Adipose tissue (tissue), 3 donors: ENCODE results near the gene CYP11A1. TPM values are rescaled to one million over a fixed set of nuclear protein-coding genes. Genes with fewer than 3 reads are reported as not detected.

Source experiments
- H3K27ac ChIP-seq: one replicate; pipeline ENCODE4 v1.5.1; 2013; ENCODE audit warnings: low read depth, low read length
- WGBS, 3 donors: extraction: QIAGEN DNeasy Blood & Tissue Kit; methylation state at CpG; one replicate each; pipeline ENCODE4 v1.1.7; 2013; 5-methylcytosine and 5-hydroxymethylcytosine counted together
- polyA plus RNA-seq, 3 donors: library from polyadenylated mRNA; stranded (reverse); fragments of 200-250 nt; gene quantifications; one replicate each; pipeline ENCODE4 v1.2.3, GENCODE V29; 2013
- donor health status: healthy with polysubstance abuse.
- donor health status: Bipolar disorder and iron deficiency.
- donor health status: healthy.

CYP11A1 gene
- polyA plus RNA-seq, 3 donors: 0.55 to 3.5 (median 0.86) TPM

DNA sequence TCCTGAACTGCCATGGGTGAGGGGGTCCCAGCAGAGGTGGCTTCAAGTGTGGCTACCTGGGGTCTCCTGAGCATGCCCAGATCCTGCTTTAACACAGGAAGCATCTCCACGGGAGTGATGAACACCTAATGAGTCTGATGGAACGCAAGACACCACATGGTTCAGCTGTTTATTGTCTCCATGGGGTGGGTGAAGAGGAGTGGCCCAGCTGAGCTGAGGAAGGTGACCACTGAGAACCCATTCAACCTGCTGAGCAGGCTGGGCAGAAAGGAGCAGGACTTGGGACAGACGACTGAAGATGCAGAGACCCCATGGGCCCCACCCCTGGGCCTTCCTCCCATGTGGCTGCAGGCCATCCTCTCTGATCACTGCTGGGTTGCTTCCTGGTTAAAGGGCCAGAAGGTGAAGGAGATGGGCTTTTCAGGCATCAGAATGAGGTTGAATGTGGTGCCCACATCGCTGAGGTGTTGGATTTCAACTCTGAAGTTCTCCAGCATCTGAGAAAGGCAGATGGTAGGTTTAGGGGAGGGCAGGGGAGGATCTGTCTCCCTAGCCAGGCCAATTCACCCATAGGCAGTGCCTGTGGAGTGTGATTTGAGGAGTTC lies 29.7 kb downstream of the CYP11A1 start:
- WGBS, 3 donors: 72 to 85% (median 84%) methylated on average over 3 to 4 of the region's 4 CpGs
- H3K27ac ChIP-seq: no peak overlapping the region

- H3K27ac ChIP-seq: no peak overlapping the region
- WGBS, 3 donors: 88 to 93% (median 90%) methylated on average over 5 of the region's 5 CpGs
Observed at GRCh38 chr15:74337146-74337545, 30.3 kb downstream of the CYP11A1 start.

DNA sequence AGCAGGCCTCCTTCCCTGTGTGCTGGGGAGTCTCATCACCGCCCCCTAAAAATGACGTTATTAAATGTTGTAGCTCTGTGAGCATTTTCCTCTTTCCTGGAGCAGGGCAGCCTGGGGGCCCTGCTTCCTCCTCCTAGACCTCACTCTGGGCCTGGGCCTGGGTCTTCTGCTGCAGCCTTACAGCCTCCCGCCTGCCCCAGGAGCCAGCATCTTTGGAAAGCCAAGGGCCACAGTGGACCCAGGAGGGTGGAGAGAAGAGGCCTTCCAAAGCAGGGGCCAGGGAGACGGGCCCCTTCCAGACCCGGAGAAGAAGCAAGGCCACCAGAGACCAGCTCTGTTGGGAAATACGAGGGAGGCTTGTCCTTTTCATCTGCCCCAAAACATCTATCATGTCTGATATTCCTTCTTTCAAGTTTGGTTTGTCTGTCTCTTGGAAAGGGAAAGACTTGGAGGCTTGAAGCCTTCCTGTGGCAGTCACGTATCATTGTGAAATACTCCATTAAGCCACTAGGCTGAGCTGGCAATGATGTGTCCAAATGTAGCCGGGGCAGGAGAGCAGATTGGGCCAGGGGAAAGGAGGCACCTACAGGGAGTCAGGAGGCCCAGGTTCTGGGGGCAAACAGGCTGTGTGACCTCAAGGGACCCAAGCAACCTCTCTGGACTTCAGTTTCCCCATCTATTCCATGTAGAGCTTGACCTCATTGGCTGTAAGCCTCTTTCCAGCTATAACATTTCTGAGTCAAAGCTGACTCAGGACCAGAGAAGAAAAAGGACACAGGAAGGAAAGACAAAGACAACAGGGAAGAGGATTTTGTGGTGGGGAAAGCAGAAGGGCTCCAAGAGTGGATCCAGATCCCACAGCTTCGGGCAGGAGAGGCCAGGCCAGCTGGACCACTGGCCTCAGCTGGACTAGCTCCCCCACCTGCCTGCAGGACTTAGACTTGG lies 31.1 kb downstream of the CYP11A1 start:
- 71 to 86% (median 75%) methylated on average over 9 of the region's 9 CpGs for WGBS, 3 donors
- H3K27ac ChIP-seq: no peak overlapping the region

DNA sequence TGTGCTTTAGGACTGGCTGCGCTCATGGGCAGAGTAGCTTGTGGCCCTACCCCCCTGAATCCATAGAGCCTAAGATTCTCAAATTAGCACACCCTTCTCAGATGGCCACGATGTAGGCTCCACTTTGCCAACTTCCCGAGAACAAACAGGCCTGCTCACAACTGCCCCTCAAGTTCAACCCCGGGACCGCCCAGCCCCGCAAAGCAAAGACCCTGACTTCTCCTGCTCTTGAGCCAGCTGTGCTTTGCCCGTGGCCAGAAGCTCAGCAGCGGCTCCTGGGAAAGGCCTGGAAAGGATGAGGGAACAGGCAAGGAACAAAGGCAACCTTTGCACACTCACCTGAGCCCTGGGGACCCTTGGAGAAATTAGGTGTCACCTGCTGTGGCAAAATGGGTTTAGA lies 32.0 kb downstream of the CYP11A1 start:
- 77 to 90% (median 89%) methylated on average over 8 of the region's 8 CpGs for WGBS, 3 donors
- H3K27ac ChIP-seq: no peak overlapping the region

- WGBS, 3 donors: 62 to 100% (median 91%) methylated on average over 1 of the region's 1 CpG
- no peak overlapping the region for H3K27ac ChIP-seq
Observed at GRCh38 chr15:74334127-74334526, 33.3 kb downstream of the CYP11A1 start.

DNA sequence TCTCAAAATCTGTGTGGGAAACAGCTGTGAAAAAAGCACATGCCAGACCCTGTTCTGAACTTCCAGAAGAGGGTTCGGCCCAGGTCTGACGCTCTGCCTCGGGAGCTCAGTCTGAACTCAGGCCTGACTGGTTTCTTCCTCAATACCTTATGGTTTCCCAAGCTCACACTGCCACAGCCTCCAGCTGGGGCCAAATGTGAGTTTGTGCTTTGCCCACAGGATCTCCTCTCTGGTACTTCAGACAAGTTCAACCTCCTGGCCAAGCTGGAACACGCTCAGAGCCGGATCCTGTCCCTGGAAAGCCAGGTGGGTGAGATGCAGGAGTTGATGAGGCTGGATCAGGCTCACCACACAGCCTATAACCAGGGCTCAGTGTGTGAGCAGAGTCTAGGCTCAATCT lies 33.8 kb downstream of the CYP11A1 start:
- H3K27ac ChIP-seq: no peak overlapping the region
- 77 to 89% (median 83%) methylated on average over 5 of the region's 5 CpGs for WGBS, 3 donors

DNA sequence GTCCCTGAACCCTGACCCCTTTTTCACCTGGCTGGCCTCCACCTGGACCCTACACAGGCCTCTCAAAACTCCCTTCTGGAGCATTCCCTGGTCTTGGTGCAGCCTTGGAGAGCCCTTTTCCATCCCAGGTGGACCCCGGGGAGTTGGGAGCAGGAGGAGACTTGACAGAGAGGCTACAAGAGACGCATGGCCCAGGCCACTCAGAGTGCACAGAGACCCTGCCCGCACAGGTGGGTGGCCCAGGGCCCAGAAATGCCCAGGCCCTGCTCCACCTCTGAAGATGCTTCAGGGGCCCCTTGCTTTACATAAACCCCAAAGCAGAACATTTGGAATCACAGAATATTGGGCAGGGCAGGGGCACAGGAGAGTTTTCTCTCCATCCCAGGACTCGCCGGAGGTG lies 34.4 kb downstream of the CYP11A1 start:
- H3K27ac ChIP-seq: no peak overlapping the region
- 90 to 97% (median 94%) methylated on average over 5 of the region's 5 CpGs for WGBS, 3 donors

GRCh38 chr15:74332611-74333010 lies 34.8 kb downstream of the CYP11A1 start:
- 86 to 96% (median 89%) methylated on average over 10 of the region's 10 CpGs for WGBS, 3 donors
- H3K27ac ChIP-seq: no peak overlapping the region

DNA sequence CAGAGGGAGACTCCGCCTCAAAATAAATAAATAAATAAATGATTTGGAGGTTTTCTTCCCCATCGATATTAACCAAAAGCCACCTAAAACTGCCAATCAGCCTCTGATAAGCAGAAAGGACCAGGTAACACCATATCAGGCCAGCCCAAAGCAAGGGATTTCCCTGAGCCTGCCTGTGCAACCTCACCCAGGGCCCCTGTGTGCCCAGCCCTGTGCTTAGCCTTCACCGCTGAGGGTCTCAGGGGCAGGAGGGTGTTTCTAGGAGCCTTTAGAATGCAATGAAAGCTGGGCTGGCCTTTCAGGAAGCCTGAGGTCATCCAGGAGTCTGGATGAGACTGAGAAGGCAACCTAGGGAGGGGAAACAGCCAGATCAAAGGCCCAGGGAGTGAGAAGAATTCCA lies 35.4 kb downstream of the CYP11A1 start:
- 86 to 95% (median 87%) methylated on average over 3 of the region's 3 CpGs for WGBS, 3 donors
- no peak overlapping the region for H3K27ac ChIP-seq

DNA sequence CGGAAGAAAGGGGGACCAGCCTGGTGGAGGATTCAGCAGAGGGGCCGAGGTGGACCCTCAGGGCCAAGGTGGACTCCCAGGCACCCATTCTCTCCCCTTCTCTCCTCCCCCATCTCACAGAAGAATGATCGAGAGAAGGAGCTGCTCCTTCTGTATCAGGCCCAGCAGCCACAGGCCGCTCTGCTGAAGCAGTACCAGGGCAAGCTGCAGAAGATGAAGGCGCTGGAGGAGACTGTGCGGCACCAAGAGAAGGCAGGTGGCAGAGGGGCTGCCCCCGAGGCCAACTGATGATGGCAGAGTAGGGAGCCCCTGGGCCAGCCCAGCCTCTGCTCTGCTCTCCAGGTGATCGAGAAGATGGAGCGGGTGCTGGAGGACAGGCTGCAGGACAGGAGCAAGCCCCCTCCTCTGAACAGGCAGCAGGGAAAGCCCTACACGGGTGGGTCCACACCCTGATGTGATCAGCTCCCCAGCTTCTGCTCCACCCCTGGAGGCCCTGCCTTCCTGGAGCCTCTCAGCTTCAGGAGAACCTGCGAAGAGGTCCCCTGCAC lies 36.5 kb downstream of the CYP11A1 start:
- H3K27ac ChIP-seq: no peak overlapping the region
- 73 to 85% (median 84%) methylated on average over 10 to 11 of the region's 11 CpGs for WGBS, 3 donors

DNA sequence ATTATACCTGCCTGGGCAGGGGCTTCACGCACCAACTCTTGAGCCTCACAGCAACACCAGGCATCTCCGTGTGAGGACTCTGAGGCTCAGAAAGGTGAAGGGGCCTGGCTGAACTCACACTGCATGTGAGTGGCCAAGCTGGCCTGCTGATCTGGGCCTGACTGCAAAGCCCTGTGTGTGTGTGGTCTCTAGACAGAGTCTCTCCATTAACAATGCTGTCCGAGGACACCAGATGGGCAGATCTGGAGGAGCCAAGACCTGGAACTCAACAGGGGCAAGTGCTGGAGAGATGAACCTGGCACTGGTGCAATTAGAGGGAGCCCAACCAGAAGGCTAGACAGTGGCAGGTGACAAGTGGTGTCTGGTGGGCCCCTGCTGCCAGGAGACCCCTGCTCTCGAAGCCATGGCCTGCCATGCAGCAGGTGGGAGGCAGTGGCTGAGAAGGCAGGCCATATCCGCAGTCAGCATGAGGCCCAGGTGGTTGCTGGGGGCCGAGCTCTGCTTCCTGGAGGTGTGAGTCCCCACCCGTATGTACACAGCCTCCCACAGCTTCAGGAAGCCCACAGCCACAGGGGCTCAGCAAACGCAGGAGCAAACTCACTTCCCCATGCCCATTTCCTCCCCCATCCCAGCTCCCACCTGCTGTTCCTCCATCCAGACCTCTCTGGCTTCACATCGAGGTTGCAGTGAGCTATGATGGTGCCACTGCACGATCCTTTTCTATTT lies 39.0 kb downstream of the CYP11A1 start:
- no peak overlapping the region for H3K27ac ChIP-seq
- WGBS, 3 donors: 51 to 63% (median 51%) methylated on average over 8 to 10 of the region's 10 CpGs

DNA sequence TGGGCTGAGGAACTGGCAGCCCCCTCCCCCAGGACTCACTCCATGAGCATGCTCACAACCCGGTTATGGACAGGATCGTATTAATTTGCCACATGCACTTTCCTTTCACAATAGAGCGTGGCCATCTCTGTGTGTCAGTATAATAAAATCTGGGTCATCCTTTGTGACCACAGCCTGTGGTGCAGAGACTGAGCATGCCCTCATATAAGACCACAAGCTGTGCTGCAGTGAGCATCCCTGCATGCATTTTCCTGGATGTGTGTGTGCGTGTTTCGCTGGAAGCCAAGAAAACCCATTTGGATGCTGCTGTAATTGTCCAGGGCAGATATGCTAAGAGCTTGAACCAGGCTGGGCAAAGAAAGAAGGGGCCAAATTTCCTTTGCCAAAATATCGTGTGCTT lies 39.7 kb downstream of the CYP11A1 start:
- no peak overlapping the region for H3K27ac ChIP-seq
- 84 to 86% (median 86%) methylated on average over 6 of the region's 6 CpGs for WGBS, 3 donors

DNA sequence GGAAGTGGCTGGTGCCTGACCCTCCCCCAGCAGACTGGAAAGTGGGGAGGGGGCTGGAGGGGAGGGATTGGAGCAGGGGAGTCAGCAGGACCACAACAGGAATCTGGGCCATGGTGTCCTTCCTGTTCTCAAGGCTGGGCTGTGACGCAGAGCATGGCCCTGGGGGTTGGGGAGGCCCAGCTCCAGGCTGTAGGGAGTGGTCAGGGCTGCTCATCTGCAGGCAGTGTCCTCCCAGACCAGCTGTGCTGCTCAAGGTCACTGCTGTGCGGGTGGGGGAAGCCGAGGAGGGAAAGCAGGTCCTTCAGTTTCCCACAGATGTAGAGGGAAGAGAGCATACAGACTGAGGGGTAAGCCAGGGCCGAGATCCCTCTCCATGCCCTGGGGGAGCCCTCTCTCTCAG lies 40.7 kb downstream of the CYP11A1 start:
- H3K27ac ChIP-seq: no peak overlapping the region
- WGBS, 3 donors: 32 to 49% (median 33%) methylated on average over 4 of the region's 4 CpGs

DNA sequence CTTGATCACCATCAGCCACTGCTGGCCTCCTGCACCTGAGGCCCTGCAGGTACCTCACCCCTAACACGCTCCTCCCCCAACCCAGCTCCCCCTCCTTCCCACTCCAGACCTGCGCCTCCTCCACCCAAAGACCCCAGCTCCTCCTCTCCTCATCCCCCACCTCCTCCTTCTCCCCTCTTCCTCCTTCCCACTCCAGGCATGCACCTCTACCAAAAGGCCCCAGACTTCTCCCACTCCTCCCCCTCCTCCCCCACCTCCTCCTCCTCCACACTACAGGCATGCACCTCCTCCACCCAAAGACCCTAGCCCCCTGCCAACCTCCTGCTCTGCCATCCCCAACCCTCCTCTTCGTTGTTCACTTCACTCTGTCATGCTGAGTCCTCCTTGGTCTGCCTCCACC lies 42.7 kb downstream of the CYP11A1 start:
- no peak overlapping the region for H3K27ac ChIP-seq
- WGBS, 3 donors: 32 to 83% (median 69%) methylated on average over 3 of the region's 3 CpGs

- 31 to 33% (median 32%) methylated on average over 6 of the region's 6 CpGs for WGBS, 3 donors
Observed at GRCh38 chr15:74322558-74323180, 44.8 kb downstream of the CYP11A1 start.

DNA sequence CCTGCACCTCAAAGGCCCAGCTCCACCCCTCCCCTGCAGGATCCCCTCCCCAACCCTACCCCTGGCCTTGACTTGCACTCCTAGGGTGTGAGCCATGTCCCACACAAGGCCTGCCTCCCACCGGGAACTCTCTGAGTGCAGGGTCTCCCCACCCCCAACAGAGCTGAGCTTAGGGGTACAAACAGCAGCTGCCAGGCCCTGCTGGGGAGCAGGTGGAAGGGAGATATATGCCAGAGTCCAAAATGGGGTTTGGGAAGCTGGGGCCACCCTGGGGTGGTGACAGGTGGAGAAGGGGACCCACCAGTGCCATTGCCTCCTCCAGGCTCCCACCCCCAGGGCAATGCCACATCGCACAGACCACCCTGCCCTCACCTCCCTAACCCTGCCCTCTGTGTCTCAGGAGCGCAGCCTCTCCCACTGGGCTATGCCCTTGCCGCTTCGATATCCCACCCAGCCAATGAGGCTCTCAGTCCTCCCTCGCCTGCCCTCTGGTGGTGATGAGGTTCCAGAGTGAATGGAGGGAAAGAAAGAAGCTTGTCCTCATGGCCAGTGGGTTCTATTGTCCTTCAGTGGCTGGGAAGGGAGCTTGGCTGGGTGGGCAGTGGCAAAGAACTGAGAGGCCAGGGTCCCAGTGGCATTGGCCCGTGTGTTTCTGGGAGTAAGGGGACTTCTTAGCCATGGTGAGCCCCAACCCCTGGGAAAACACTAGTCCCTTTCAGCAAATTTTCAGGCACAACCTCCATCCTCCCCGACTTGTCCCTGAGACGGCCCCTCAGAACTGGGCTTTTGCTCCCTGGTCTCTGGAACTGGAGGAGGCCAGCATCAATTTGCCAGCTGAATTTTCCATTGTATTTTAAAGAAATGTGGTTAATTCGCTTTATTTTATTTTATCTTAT lies 46.8 kb downstream of the CYP11A1 start:
- H3K27ac ChIP-seq: no peak overlapping the region
- WGBS, 3 donors: 71 to 74% (median 72%) methylated on average over 10 of the region's 10 CpGs

More at GRCh38 chr15:74322558-74323180, 44.8 kb downstream of the CYP11A1 start:
- H3K27ac ChIP-seq: no peak overlapping the region

GRCh38 chr15:74319596-74320351 lies 47.7 kb downstream of the CYP11A1 start:
- H3K27ac ChIP-seq: no peak overlapping the region
- WGBS, 3 donors: 41 to 65% (median 52%) methylated on average over 8 of the region's 8 CpGs
